Calu3 (cell line): ENCODE measurements around the gene UCP2. TPM values are rescaled to one million over a fixed set of nuclear protein-coding genes. Genes with fewer than 3 reads are reported as not detected.

Experiments
- BruUV-seq: library from RNA; stranded (reverse); fragments of 400-500 nt; replicated peaks from 2 replicates; lab custom pipeline; 2021; lab: Mats Ljungman, UMichigan
- CTCF ChIA-PET: fragments of 300-600 bp; sonication (Branson Sonifier 250); formaldehyde crosslinking; loops from one replicate; lab custom pipeline; 2022; ENCODE audit warnings: antibody characterized with exemption; lab: Charles Lee
- DNase-seq: peaks from one replicate; pipeline ENCODE4 v3.0.0; 2022
- H3K27ac Mint-ChIP-seq: one replicate; pipeline ENCODE4 v1.8.0; 2022; ENCODE audit warnings: mixed read lengths; ENCODE audit not compliant: unreplicated experiment
- H3K27me3 Mint-ChIP-seq: one replicate; pipeline ENCODE4 v1.8.0; 2022; ENCODE audit warnings: mixed read lengths; ENCODE audit not compliant: unreplicated experiment
- H3K36me3 Mint-ChIP-seq: one replicate; pipeline ENCODE4 v1.8.0; 2022; ENCODE audit warnings: mild to moderate bottlenecking, moderate library complexity, mixed read lengths; ENCODE audit not compliant: insufficient read depth, unreplicated experiment
- H3K4me1 Mint-ChIP-seq: one replicate; pipeline ENCODE4 v1.8.0; 2022; ENCODE audit warnings: mild to moderate bottlenecking, low read depth, mixed read lengths; ENCODE audit not compliant: unreplicated experiment
- H3K4me3 Mint-ChIP-seq: one replicate; pipeline ENCODE4 v1.8.0; 2022; ENCODE audit warnings: mild to moderate bottlenecking, low read depth, moderate library complexity, mixed read lengths; ENCODE audit not compliant: unreplicated experiment
- H3K9me3 Mint-ChIP-seq: one replicate; pipeline ENCODE4 v1.8.0; 2022; ENCODE audit warnings: low read depth, mixed read lengths; ENCODE audit not compliant: unreplicated experiment
- intact Hi-C: fragments of 100-400 bp; cut with micrococcal nuclease; formaldehyde crosslinking; loops from one replicate; pipeline ENCODE4 v1.10.0; 2022; ENCODE audit not compliant: unreplicated experiment
- total RNA-seq: library from RNA; stranded (reverse); gene quantifications from 2 replicates; pipeline ENCODE4 v1.2.3, GENCODE V29; 2022
- TF ChIP-seq, protein P1 (sequence below): fragments of 200-600 bp; IDR thresholded peaks from one replicate; pipeline ENCODE4 v1.8.0; 2022; ENCODE audit warnings: antibody characterized with exemption; ENCODE audit not compliant: unreplicated experiment

Gene UCP2
- total RNA-seq, 1 experiment from 2014 or later, result 14.7 TPM

DNA sequence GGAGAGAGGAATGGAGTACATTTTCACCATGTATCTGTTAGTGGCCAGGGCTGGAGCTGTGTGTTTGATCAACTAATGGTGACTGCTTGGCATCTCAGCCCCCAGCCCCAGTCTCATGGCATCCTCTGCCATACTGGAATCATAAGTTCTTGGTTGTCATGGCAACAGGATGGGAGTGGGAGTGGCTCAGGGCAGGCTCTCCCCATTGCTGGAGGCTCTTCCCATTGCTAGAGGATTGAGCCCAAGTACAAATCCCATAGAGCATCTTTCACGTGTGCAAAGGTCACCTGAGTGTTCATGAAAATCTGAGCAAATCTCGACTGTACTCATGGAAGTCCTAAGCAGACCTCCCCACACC is 16.9 kb downstream of the UCP2 start:
- H3K4me3 Mint-ChIP-seq, result no peak overlapping the region
- peaks cover 9% of the 10 kb centered on the region for H3K4me1 Mint-ChIP-seq
- CTCF ChIA-PET, result no interaction called here
- H3K36me3 Mint-ChIP-seq, result no peaks in the 10 kb centered on the region
- intact Hi-C loops, result loop anchor here (2.0 to 10.0 kb wide), 2 partner anchors 125 to 209 kb away; partner anchors contain the start of genes C2CD3 and PPME1
- DNase-seq, result no peak
- no peaks in the 10 kb centered on the region for H3K9me3 Mint-ChIP-seq
- TF ChIP-seq, protein P1, sequence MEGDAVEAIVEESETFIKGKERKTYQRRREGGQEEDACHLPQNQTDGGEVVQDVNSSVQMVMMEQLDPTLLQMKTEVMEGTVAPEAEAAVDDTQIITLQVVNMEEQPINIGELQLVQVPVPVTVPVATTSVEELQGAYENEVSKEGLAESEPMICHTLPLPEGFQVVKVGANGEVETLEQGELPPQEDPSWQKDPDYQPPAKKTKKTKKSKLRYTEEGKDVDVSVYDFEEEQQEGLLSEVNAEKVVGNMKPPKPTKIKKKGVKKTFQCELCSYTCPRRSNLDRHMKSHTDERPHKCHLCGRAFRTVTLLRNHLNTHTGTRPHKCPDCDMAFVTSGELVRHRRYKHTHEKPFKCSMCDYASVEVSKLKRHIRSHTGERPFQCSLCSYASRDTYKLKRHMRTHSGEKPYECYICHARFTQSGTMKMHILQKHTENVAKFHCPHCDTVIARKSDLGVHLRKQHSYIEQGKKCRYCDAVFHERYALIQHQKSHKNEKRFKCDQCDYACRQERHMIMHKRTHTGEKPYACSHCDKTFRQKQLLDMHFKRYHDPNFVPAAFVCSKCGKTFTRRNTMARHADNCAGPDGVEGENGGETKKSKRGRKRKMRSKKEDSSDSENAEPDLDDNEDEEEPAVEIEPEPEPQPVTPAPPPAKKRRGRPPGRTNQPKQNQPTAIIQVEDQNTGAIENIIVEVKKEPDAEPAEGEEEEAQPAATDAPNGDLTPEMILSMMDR, result no peak
- H3K27me3 Mint-ChIP-seq, result no peaks in the 10 kb centered on the region
- H3K27ac Mint-ChIP-seq, result no peak overlapping the region
- no TSS peak for BruUV-seq

DNA sequence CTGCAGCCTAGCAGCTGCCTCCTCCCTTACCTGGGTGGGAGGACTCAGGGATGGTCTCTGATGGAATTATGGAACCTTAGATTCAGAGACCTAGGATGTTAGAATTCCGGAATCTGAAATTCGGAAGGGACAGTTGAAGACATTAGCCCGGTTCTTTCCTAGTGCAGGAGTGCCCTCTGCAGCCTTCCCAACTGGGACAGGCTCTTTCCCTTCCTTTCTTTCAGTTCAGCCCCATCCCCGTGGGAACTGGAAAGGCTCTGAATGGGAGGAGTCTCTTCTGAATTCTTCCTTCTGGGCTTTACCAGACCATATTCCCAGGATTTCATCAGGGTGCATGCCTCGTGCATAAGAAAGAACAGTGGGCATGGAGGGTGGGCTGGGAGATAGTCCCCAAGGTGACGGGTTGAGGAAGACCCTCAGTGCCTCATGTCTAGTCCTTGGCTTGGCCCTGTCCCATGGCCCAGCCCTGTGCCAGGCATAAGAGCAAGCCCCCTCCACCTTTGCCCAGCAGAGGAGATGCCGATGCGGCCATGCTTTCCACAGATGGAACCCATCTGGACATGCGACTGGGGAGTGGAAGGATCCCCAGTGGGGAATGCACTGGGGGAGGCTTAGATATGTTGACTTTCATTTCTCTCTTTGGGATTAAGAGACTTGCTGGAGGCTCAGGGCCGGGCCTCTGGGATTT is 17.4 kb downstream of the UCP2 start:
- TF ChIP-seq, protein P1, result no peak
- no TSS peak for BruUV-seq
- no peak for DNase-seq
- H3K36me3 Mint-ChIP-seq, result no peaks in the 10 kb centered on the region
- H3K27ac Mint-ChIP-seq, result no peak overlapping the region
- H3K4me3 Mint-ChIP-seq, result no peak overlapping the region
- peaks cover 9% of the 10 kb centered on the region for H3K4me1 Mint-ChIP-seq
- intact Hi-C loops, result loop anchor here (2.0 to 10.0 kb wide), 2 partner anchors 126 to 210 kb away; partner anchors contain the start of genes C2CD3 and PPME1
- no peaks in the 10 kb centered on the region for H3K27me3 Mint-ChIP-seq
- no peaks in the 10 kb centered on the region for H3K9me3 Mint-ChIP-seq
- CTCF ChIA-PET, result no interaction called here

DNA sequence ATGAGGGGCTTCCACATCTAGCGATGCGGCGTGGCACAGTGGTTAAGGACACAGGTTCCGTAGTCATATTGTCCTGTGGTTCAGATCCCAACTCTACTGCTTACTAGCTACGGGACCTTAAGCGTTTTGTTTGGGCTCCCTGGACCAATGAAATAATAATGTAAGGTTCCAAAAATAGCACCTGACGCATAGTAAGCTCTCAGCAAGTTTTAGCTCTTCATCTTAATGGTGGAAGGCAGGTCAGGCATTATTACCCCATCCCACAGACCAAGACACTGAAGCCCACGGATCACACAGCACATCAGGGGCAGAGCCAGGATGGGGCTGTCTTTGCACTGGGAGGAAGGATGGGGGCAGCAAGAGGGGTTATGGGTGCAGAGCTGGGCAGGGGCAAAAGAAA is 18.8 kb downstream of the UCP2 start:
- no peaks in the 10 kb centered on the region for H3K27me3 Mint-ChIP-seq
- peaks cover 9% of the 10 kb centered on the region for H3K4me1 Mint-ChIP-seq
- H3K27ac Mint-ChIP-seq, result no peak overlapping the region
- H3K36me3 Mint-ChIP-seq, result no peaks in the 10 kb centered on the region
- intact Hi-C loops, result loop anchor here (2.0 to 10.0 kb wide), 2 partner anchors 127 to 211 kb away; partner anchors contain the start of genes C2CD3 and PPME1
- CTCF ChIA-PET, result no interaction called here
- H3K9me3 Mint-ChIP-seq, result no peaks in the 10 kb centered on the region
- no TSS peak for BruUV-seq
- TF ChIP-seq, protein P1, result no peak
- no peak overlapping the region for H3K4me3 Mint-ChIP-seq
- no peak for DNase-seq

DNA sequence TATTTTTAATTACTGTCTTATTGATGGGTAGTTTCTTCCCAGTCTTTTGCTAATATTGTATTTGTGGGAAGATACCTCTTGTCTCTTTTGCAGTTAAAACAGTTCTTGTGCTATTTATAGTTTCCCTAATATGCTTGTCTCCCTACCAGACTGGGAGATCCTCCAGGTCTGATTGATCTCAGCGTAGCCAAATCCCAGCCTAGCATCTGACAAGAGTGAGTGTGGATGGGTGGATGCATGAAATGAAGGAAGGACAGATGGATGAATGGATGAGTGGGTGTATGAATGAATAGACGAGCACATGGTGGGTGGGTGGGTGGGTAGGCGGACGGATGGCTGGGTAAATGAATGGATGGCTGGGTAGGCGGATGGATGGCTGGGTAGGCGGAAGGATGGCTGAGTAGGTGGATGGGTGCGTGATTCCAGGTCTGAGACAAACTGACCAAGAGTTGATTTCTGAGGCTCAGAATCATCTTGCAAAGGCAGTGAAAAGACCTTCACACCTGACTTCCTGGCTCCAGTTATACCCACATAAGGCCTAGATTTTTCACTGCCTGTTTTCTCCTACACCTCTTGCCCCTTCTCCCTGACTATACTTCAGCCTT is 20.4 kb downstream of the UCP2 start:
- no peaks in the 10 kb centered on the region for H3K27me3 Mint-ChIP-seq
- CTCF ChIA-PET, result no interaction called here
- TF ChIP-seq, protein P1, result no peak
- H3K9me3 Mint-ChIP-seq, result no peaks in the 10 kb centered on the region
- no peak overlapping the region for H3K4me3 Mint-ChIP-seq
- no peak for DNase-seq
- peaks cover 6% of the 10 kb centered on the region for H3K36me3 Mint-ChIP-seq
- H3K4me1 Mint-ChIP-seq, result peaks cover 9% of the 10 kb centered on the region
- BruUV-seq, result no TSS peak
- intact Hi-C loops, result loop anchor here (10.0 kb wide), 1 partner anchor 213 kb away; the partner anchor contains the start of genes C2CD3 and PPME1
- H3K27ac Mint-ChIP-seq, result no peak overlapping the region
